ENCODE data around the gene EFNA4. TPM values are rescaled to one million over a fixed set of nuclear protein-coding genes. Genes with fewer than 3 reads are reported as not detected.

The EFNA4 gene
- total RNA-seq, 4 donors from 2014 or later = 0.41 to 0.87 (median 0.80) TPM

- intact Hi-C loops (cut with DNase I; ENCODE audit: low total_unique reads) (no loop called here), in situ Hi-C loops (cut with MboI; ENCODE audit: low sequenced_read_pairs in 4 of 4) (no loop called here)
- H3K27me3 ChIP-seq = no peaks in the 10 kb centered on the region
- H3K27ac ChIP-seq = no peak overlapping the region
- TF ChIP-seq, protein P1, sequence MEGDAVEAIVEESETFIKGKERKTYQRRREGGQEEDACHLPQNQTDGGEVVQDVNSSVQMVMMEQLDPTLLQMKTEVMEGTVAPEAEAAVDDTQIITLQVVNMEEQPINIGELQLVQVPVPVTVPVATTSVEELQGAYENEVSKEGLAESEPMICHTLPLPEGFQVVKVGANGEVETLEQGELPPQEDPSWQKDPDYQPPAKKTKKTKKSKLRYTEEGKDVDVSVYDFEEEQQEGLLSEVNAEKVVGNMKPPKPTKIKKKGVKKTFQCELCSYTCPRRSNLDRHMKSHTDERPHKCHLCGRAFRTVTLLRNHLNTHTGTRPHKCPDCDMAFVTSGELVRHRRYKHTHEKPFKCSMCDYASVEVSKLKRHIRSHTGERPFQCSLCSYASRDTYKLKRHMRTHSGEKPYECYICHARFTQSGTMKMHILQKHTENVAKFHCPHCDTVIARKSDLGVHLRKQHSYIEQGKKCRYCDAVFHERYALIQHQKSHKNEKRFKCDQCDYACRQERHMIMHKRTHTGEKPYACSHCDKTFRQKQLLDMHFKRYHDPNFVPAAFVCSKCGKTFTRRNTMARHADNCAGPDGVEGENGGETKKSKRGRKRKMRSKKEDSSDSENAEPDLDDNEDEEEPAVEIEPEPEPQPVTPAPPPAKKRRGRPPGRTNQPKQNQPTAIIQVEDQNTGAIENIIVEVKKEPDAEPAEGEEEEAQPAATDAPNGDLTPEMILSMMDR (IDR thresholded peaks at IDR 0.05 in 4 of 5, conservative IDR thresholded peaks at IDR 0.05 in 1 of 5) = no peak
- no peak for TF ChIP-seq POLR2A (IDR thresholded peaks at IDR 0.05)
- H3K4me1 ChIP-seq = peaks cover 30 to 39% of the 10 kb centered on the region in 2 donors
- ATAC-seq = no peak
- no peak overlapping the region for H3K4me3 ChIP-seq
- no peaks in the 10 kb centered on the region for H3K36me3 ChIP-seq
- H3K9me3 ChIP-seq = no peaks in the 10 kb centered on the region
- no peak for DNase-seq
Measured at GRCh38 chr1:155048449-155049334, 14.8 kb upstream of the EFNA4 start.

GRCh38 chr1:155049651-155050559 is 13.6 kb upstream of the EFNA4 start:
- Histone ChIP-seq H3K9me3 (no peaks in the 10 kb centered on the region), H3K36me3 (peaks cover 0 to 9% of the 10 kb centered on the region in 2 donors), H3K4me3 (peak overlapping the region; percentile 82 to 96 (median 90)), H3K27ac (peak overlapping the region; percentile 90 to 99 (median 94)), H3K27me3 (no peaks in the 10 kb centered on the region), H3K4me1 (peaks cover 25 to 34% of the 10 kb centered on the region in 2 donors)
- ATAC-seq (no peak), DNase-seq (no peak)
- intact Hi-C loops (cut with DNase I; ENCODE audit: low total_unique reads) = loop anchor here (2.0 to 5.0 kb wide), 4 partner anchors 33 to 491 kb away; partner anchors contain the start of genes CKS1B, SHC1 and UBE2Q1
- in situ Hi-C loops (cut with MboI; ENCODE audit: low sequenced_read_pairs in 4 of 4) = loop anchor here in 1 of 4 donors (25.0 kb wide), 1 partner anchor 88 kb away; the partner anchor contains the start of genes CKS1B, PBXIP1, PYGO2 and SHC1
- TF ChIP-seq POLR2A (IDR thresholded peaks at IDR 0.05) = no peak
- TF ChIP-seq, protein P1 (IDR thresholded peaks at IDR 0.05 in 4 of 5, conservative IDR thresholded peaks at IDR 0.05 in 1 of 5) = no peak

DNA sequence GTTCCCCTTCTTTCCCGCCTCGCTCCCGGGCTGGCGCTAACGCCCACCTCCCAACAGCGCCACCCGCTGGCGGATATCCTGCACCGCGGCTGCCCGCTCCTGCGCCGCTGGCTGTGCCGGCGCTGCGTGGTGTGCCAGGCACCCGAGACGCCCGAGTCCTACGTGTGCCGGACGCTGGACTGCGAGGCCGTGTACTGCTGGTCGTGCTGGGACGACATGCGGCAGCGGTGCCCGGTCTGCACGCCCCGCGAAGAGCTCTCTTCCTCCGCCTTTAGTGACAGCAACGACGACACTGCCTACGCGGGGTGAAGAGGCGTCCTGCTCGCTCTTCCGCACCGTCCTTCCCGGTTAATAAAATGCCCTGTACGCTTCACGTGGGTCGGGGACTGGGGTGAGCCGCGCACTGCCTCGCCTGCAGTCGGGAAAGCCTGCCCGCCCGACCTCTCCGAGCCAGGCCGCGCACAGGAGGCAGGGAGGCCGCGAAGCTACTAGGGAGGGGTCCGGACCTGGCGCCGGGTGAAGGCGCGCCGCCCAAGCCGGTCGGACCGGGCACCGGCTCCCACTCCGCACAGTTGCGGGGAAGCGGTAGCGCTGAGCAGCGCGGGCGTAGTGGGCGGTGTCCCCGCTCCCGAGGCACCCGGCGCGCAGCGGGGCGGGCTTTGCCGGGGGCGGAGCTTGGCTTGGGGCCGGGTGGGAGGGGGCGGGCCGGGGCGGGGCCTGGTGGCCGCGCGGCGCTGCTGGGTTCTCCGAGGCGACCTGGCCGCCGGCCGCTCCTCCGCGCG is 12.8 kb upstream of the EFNA4 start, which contains the start of gene ADAM15:
TSS of gene ADAM15 (plus strand) at position 757 of the 782 bp plus-strand sequence. CDS start 71 bp downstream, outside the sequence.
- intact Hi-C loops (cut with DNase I; ENCODE audit: low total_unique reads) (loop anchor here (2.0 to 5.0 kb wide), 4 partner anchors 34 to 492 kb away; partner anchors contain the start of genes CKS1B, SHC1 and UBE2Q1), in situ Hi-C loops (cut with MboI; ENCODE audit: low sequenced_read_pairs in 4 of 4) (loop anchor here in 1 of 4 donors (25.0 kb wide), 1 partner anchor 88 kb away; the partner anchor contains the start of genes CKS1B, PBXIP1, PYGO2 and SHC1)
- no peaks in the 10 kb centered on the region for H3K27me3 ChIP-seq
- ATAC-seq (peak; percentile 78 to 83), DNase-seq (peak; percentile 64 to 82)
- peak within 1 kb of the TSS; percentile 82 to 96 (median 90) for H3K4me3 ChIP-seq
- H3K4me1 ChIP-seq = peaks cover 25 to 29% of the 10 kb centered on the region in 2 donors
- peaks cover 0 to 18% of the 10 kb centered on the region in 2 donors for H3K36me3 ChIP-seq
- H3K27ac ChIP-seq = peak within 1 kb of the TSS; percentile 90 to 99 (median 94)
- TF ChIP-seq POLR2A (IDR thresholded peaks at IDR 0.05) = no peak
- TF ChIP-seq, protein P1 (IDR thresholded peaks at IDR 0.05 in 4 of 5, conservative IDR thresholded peaks at IDR 0.05 in 1 of 5) = peak; percentile 91 to 98 (median 95)
- H3K9me3 ChIP-seq = no peaks in the 10 kb centered on the region
